C4-2B (cell line): ENCODE results near the gene TDRD1.
"Not testable (repeated sequence)": the region's sequence is repeated elsewhere in the genome, so short reads cannot be mapped to it uniquely, and the experiment has no call there.

Experiments used
- H3K27ac ChIP-seq: fragments of 450-650 bp; 2 replicates; pipeline ENCODE4 v1.5.1; 2017
- CTCF ChIP-seq: fragments of 450-650 bp; conservative IDR thresholded peaks from 2 replicates; pipeline ENCODE4 v1.5.1; 2017; ENCODE audit warnings: mild to moderate bottlenecking
- ZFX ChIP-seq: fragments of 450-650 bp; IDR thresholded peaks from 2 replicates; pipeline ENCODE4 v1.6.1; 2017

TDRD1 gene

GRCh38 chr10:114179148-114179547, at the start of gene TDRD1:
TSS of gene TDRD1 (plus strand) at chr10:114179353. CDS start at chr10:114187832, 8,479 bp downstream.
- H3K27ac ChIP-seq, result peak within 1 kb of the TSS; percentile 73
- TF ChIP-seq CTCF (no peak), ZFX (no peak)

- TF ChIP-seq CTCF (no peak), ZFX (no peak)
- H3K27ac ChIP-seq, result no peak overlapping the region
Measured at GRCh38 chr10:114131094-114131493, 48.1 kb upstream of the TDRD1 start.

GRCh38 chr10:114135476-114135875, 43.7 kb upstream of the TDRD1 start:
- TF ChIP-seq CTCF, result no peak
- no peak for TF ChIP-seq ZFX
- H3K27ac ChIP-seq, result no peak overlapping the region

GRCh38 chr10:114138581-114138980, 40.6 kb upstream of the TDRD1 start:
- TF ChIP-seq ZFX, result no peak
- TF ChIP-seq CTCF, result no peak
- no peak overlapping the region for H3K27ac ChIP-seq

- TF ChIP-seq CTCF (no peak), ZFX (no peak)
- H3K27ac ChIP-seq, result no peak overlapping the region
Measured at GRCh38 chr10:114140036-114140435, 39.1 kb upstream of the TDRD1 start.

- H3K27ac ChIP-seq, result not testable (repeated sequence)
Measured at GRCh38 chr10:114140827-114141226, 38.3 kb upstream of the TDRD1 start.

- H3K27ac ChIP-seq, result no peak overlapping the region
- TF ChIP-seq ZFX, result no peak
- no peak for TF ChIP-seq CTCF
Measured at GRCh38 chr10:114142018-114142417, 37.1 kb upstream of the TDRD1 start.

- H3K27ac ChIP-seq, result no peak overlapping the region
- no peak for TF ChIP-seq ZFX
- no peak for TF ChIP-seq CTCF
Measured at GRCh38 chr10:114143160-114143559, 36.0 kb upstream of the TDRD1 start.

- not testable (repeated sequence) for H3K27ac ChIP-seq
Measured at GRCh38 chr10:114149476-114149875, 29.7 kb upstream of the TDRD1 start.
